Stomach (tissue), 4 donors: Measurements from ENCODE around the gene EDDM13.

ENCODE experiments used
- POLR2A ChIP-seq, 4 donors: fragments of 450-650 bp; IDR thresholded peaks; one replicate each; pipeline ENCODE4 v1.6.1; 2016; ENCODE audit warnings: antibody characterized with exemption in 4 of 4, control low read depth in 2 of 4, mild to moderate bottlenecking in 1 of 4, moderate library complexity in 1 of 4
- TF ChIP-seq, protein P1 (sequence below), 7 experiments: fragments of 450-650 bp in 4 of 7; fragments of 200-600 bp in 3 of 7; sonication (generic) in 3 of 7; IDR thresholded peaks; one replicate each; pipeline ENCODE4 v1.5.1; 2016 to 2019; ENCODE audit warnings: antibody characterized with exemption in 7 of 7, control low read depth in 2 of 7, mild to moderate bottlenecking in 1 of 7

DNA sequence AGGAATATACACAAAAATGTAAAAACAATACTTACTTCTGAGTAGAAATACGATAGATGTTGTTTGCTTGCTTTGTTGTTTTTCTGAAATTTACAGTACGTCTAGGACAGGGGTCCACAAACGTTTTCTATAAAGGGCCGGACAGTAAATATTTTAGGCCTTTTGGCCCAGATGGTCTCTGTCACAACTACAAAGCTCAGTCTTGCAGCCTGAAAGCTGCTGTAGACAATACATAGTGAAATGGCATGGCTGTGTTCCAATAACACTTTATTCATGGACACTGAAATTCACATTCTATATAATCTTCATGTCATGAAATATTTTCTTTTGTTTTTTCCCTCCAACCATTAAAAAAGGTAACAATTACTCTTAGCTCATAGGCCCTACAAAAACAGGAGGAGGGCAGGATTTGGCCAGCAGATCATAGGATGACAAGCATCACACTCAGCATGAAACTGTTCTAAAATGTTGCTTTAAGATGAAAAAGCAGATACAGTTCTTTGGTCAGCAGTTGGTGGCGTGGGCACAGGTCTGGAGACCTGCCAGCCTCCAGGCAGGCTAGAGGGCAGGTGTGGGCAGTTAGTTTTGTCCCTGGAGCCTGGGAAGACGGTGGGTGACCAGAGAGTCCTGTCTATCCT lies at the start of gene EDDM13:
- no peak for TF ChIP-seq POLR2A (IDR thresholded peaks at IDR 0.05)
- TF ChIP-seq, protein P1, sequence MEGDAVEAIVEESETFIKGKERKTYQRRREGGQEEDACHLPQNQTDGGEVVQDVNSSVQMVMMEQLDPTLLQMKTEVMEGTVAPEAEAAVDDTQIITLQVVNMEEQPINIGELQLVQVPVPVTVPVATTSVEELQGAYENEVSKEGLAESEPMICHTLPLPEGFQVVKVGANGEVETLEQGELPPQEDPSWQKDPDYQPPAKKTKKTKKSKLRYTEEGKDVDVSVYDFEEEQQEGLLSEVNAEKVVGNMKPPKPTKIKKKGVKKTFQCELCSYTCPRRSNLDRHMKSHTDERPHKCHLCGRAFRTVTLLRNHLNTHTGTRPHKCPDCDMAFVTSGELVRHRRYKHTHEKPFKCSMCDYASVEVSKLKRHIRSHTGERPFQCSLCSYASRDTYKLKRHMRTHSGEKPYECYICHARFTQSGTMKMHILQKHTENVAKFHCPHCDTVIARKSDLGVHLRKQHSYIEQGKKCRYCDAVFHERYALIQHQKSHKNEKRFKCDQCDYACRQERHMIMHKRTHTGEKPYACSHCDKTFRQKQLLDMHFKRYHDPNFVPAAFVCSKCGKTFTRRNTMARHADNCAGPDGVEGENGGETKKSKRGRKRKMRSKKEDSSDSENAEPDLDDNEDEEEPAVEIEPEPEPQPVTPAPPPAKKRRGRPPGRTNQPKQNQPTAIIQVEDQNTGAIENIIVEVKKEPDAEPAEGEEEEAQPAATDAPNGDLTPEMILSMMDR (IDR thresholded peaks at IDR 0.05), result no peak
